HepG2 (cell line): ENCODE results near the gene MINDY2. TPM values are rescaled to one million over a fixed set of nuclear protein-coding genes. Genes with fewer than 3 reads are reported as not detected.

Source experiments
- AGO1 ChIP-seq: fragments of 200-400 bp; formaldehyde crosslinking; IDR thresholded peaks from 2 replicates; pipeline ENCODE4 v1.6.1; 2017; ENCODE audit warnings: mild to moderate bottlenecking, low read depth, low read length, moderate library complexity; ENCODE audit not compliant: poor library complexity, severe bottlenecking
- NPAS2 ChIP-seq: sonication (generic); formaldehyde crosslinking; IDR thresholded peaks from 2 replicates; pipeline ENCODE4 v1.8.0; 2022; ENCODE audit warnings: mild to moderate bottlenecking, missing genetic modification reagents, borderline replicate concordance
- RBFOX2 ChIP-seq: fragments of 200-400 bp; formaldehyde crosslinking; IDR thresholded peaks from 2 replicates; pipeline ENCODE4 v1.6.1; 2017; ENCODE audit warnings: low read depth, mild to moderate bottlenecking, low read length
- SAP130 ChIP-seq: IDR thresholded peaks from 2 replicates; pipeline ENCODE4 v1.6.1; 2016; ENCODE audit warnings: low read depth
- SETDB1 ChIP-seq: sonication (generic); formaldehyde crosslinking; IDR thresholded peaks from 2 replicates; pipeline ENCODE4 v1.5.1; 2020; ENCODE audit warnings: missing genetic modification reagents, mild to moderate bottlenecking, borderline replicate concordance
- ZBTB10 ChIP-seq: sonication (generic); formaldehyde crosslinking; IDR thresholded peaks from 2 replicates; pipeline ENCODE4 v1.4.0; 2020; ENCODE audit warnings: missing genetic modification reagents, borderline replicate concordance
- ZKSCAN5 ChIP-seq: sonication (generic); formaldehyde crosslinking; IDR thresholded peaks from 2 replicates; pipeline ENCODE4 v1.5.1; 2020; ENCODE audit warnings: mild to moderate bottlenecking, missing genetic modification reagents
- ZKSCAN8 ChIP-seq: IDR thresholded peaks from 2 replicates; pipeline ENCODE4 v1.6.1; 2016; ENCODE audit warnings: borderline replicate concordance, missing genetic modification reagents, missing compliant biosample characterization
- ZNF709 ChIP-seq: sonication (generic); formaldehyde crosslinking; IDR thresholded peaks from 2 replicates; pipeline ENCODE4 v1.5.0; 2020; ENCODE audit warnings: mild to moderate bottlenecking, missing genetic modification reagents
- ZNF768 ChIP-seq: sonication (generic); formaldehyde crosslinking; IDR thresholded peaks from 2 replicates; pipeline ENCODE4 v1.4.0; 2020; ENCODE audit warnings: missing genetic modification reagents
- polyA plus RNA-seq, 8 experiments: library from polyadenylated mRNA; depleted of rRNA in 3 of 8; stranded (reverse) in 7 of 8; unstranded in 1 of 8; fragments of >200 nt; fragmentation: Illumina TruSeq in 4 of 8; extraction: Trizol in 4 of 8; gene quantifications; 2 replicates each; pipeline versions ENCODE4 v1.2.1 to v1.2.3, GENCODE V29; 2011 to 2016; ENCODE audit warnings: low read depth in 4 of 8, missing spikeins in 1 of 8, mixed read lengths in 1 of 8; ENCODE audit not compliant: insufficient read depth in 1 of 8
- total RNA-seq, 5 experiments: library from RNA; depleted of rRNA; stranded (reverse); fragments of >200 nt; fragmentation: Illumina TruSeq; extraction: Trizol; gene quantifications; 2 replicates each; pipeline ENCODE4 v1.2.3, GENCODE V29; 2016; ENCODE audit warnings: low read depth in 1 of 5
- TF ChIP-seq, protein P1 (sequence below): sonication (generic); formaldehyde crosslinking; IDR thresholded peaks from 2 replicates; pipeline ENCODE4 v1.8.0; 2022; ENCODE audit warnings: mild to moderate bottlenecking, missing genetic modification reagents; ENCODE audit not compliant: insufficient replicate concordance
- TF ChIP-seq, protein P2 (sequence below), 2 experiments: sonication (generic) in 1 of 2; formaldehyde crosslinking in 1 of 2; IDR thresholded peaks; 2 replicates each; pipeline versions ENCODE4 v1.4.0 to v1.6.1; 2016 to 2020; ENCODE audit warnings: borderline replicate concordance in 1 of 2, low read depth in 1 of 2, mild to moderate bottlenecking in 1 of 2, missing genetic modification reagents in 1 of 2
- TF ChIP-seq, protein P3 (sequence below): sonication (generic); formaldehyde crosslinking; IDR thresholded peaks from 2 replicates; pipeline ENCODE4 v1.4.0; 2020; ENCODE audit warnings: missing genetic modification reagents, borderline replicate concordance
- TF ChIP-seq, protein P4 (sequence below): sonication (generic); formaldehyde crosslinking; IDR thresholded peaks from 2 replicates; pipeline ENCODE4 v1.8.0; 2022; ENCODE audit warnings: missing genetic modification reagents, mild to moderate bottlenecking, borderline replicate concordance

Gene MINDY2
- total and polyA plus RNA-seq, 2 of the 13 experiments (the other 11 are each of a cell fraction or from before 2014, with no cell fraction given): 7.2 to 12.6 TPM

GRCh38 chr15:58770857-58771620 is at the start of gene MINDY2 (continued):
- TF ChIP-seq, protein P1, sequence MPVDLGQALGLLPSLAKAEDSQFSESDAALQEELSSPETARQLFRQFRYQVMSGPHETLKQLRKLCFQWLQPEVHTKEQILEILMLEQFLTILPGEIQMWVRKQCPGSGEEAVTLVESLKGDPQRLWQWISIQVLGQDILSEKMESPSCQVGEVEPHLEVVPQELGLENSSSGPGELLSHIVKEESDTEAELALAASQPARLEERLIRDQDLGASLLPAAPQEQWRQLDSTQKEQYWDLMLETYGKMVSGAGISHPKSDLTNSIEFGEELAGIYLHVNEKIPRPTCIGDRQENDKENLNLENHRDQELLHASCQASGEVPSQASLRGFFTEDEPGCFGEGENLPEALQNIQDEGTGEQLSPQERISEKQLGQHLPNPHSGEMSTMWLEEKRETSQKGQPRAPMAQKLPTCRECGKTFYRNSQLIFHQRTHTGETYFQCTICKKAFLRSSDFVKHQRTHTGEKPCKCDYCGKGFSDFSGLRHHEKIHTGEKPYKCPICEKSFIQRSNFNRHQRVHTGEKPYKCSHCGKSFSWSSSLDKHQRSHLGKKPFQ (CRISPR knock-in tag): peak; percentile 21
- peak; percentile 94 for TF ChIP-seq SAP130 (CRISPR knock-in tag)
- TF ChIP-seq ZKSCAN5 (CRISPR knock-in tag): 0 out of 2 replicates have a peak, but pooled peaks have one; percentile 3
- TF ChIP-seq RBFOX2: peak; percentile 97
- TF ChIP-seq ZBTB10 (CRISPR knock-in tag): peak; percentile 54; the same call in 1 of the 2 replicates
- no peak for TF ChIP-seq NPAS2 (CRISPR knock-in tag)
- no peak for TF ChIP-seq SETDB1 (CRISPR knock-in tag)
- TF ChIP-seq ZNF768: peak; percentile 62; the same call in 1 of the 2 replicates
- no peak for TF ChIP-seq ZKSCAN8 (CRISPR knock-in tag)
- TF ChIP-seq, protein P2, sequence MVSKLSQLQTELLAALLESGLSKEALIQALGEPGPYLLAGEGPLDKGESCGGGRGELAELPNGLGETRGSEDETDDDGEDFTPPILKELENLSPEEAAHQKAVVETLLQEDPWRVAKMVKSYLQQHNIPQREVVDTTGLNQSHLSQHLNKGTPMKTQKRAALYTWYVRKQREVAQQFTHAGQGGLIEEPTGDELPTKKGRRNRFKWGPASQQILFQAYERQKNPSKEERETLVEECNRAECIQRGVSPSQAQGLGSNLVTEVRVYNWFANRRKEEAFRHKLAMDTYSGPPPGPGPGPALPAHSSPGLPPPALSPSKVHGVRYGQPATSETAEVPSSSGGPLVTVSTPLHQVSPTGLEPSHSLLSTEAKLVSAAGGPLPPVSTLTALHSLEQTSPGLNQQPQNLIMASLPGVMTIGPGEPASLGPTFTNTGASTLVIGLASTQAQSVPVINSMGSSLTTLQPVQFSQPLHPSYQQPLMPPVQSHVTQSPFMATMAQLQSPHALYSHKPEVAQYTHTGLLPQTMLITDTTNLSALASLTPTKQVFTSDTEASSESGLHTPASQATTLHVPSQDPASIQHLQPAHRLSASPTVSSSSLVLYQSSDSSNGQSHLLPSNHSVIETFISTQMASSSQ (IDR thresholded peaks at IDR 0.05; ENCODE audit: low read depth): no peak
- TF ChIP-seq, protein P2 (CRISPR knock-in tag; IDR thresholded peaks at IDR 0.05; ENCODE audit: borderline replicate concordance): peak; percentile 55; the same call in 1 of the 2 replicates
- TF ChIP-seq, protein P3, sequence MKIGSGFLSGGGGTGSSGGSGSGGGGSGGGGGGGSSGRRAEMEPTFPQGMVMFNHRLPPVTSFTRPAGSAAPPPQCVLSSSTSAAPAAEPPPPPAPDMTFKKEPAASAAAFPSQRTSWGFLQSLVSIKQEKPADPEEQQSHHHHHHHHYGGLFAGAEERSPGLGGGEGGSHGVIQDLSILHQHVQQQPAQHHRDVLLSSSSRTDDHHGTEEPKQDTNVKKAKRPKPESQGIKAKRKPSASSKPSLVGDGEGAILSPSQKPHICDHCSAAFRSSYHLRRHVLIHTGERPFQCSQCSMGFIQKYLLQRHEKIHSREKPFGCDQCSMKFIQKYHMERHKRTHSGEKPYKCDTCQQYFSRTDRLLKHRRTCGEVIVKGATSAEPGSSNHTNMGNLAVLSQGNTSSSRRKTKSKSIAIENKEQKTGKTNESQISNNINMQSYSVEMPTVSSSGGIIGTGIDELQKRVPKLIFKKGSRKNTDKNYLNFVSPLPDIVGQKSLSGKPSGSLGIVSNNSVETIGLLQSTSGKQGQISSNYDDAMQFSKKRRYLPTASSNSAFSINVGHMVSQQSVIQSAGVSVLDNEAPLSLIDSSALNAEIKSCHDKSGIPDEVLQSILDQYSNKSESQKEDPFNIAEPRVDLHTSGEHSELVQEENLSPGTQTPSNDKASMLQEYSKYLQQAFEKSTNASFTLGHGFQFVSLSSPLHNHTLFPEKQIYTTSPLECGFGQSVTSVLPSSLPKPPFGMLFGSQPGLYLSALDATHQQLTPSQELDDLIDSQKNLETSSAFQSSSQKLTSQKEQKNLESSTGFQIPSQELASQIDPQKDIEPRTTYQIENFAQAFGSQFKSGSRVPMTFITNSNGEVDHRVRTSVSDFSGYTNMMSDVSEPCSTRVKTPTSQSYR (CRISPR knock-in tag): no peak; the same call in 1 of the 2 replicates
- TF ChIP-seq ZNF709 (CRISPR knock-in tag): peak; percentile 97
- TF ChIP-seq, protein P4, sequence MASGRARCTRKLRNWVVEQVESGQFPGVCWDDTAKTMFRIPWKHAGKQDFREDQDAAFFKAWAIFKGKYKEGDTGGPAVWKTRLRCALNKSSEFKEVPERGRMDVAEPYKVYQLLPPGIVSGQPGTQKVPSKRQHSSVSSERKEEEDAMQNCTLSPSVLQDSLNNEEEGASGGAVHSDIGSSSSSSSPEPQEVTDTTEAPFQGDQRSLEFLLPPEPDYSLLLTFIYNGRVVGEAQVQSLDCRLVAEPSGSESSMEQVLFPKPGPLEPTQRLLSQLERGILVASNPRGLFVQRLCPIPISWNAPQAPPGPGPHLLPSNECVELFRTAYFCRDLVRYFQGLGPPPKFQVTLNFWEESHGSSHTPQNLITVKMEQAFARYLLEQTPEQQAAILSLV (CRISPR knock-in tag): peak; percentile 14; the same call in 1 of the 2 replicates
- TF ChIP-seq AGO1: no peak
